B cell (primary cell): ENCODE data around the gene PSMD12. TPM values are rescaled to one million over a fixed set of nuclear protein-coding genes. Genes with fewer than 3 reads are reported as not detected.

ENCODE experiments used
- ATAC-seq: fragments of 200-7000 bp; cut with Tn5 transposase; one replicate; pipeline ENCODE4 v1.10.0; 2021; ENCODE audit warnings: low read depth, mild to moderate bottlenecking, moderate number of reproducible peaks, moderate library complexity
- CTCF ChIA-PET: fragments of 350-600 bp; sonication (Branson Sonifier 250); formaldehyde crosslinking; loops from one replicate; lab custom pipeline; 2021; ENCODE audit warnings: antibody characterized with exemption, inconsistent platforms; lab: Charles Lee
- POLR2A ChIA-PET: fragments of 350-600 bp; sonication (Branson Sonifier 250); formaldehyde crosslinking; loops from one replicate; lab custom pipeline; 2021; ENCODE audit warnings: antibody characterized with exemption; lab: Charles Lee
- DNase-seq: peaks from one replicate; pipeline ENCODE4 v3.0.0; 2013
- H2AFZ ChIP-seq: 2 replicates; pipeline ENCODE4 v1.6.1; 2012; ENCODE audit warnings: mild to moderate bottlenecking, low read depth, low read length; ENCODE audit not compliant: insufficient read depth, poor library complexity, severe bottlenecking
- H3K27ac ChIP-seq, 2 donors: 1 replicate in 1 of 2; 2 replicates in 1 of 2; pipeline ENCODE4 v1.5.1; 2012 to 2013; ENCODE audit warnings: low read length in 2 of 2, mild to moderate bottlenecking in 2 of 2, moderate library complexity in 1 of 2
- H3K27me3 ChIP-seq, 4 experiments: fragments of 200-600 bp in 1 of 4; sonication (generic) in 1 of 4; replicated peaks in 1 of 4; 1 replicate in 2 of 4; 2 replicates in 2 of 4; pipeline versions ENCODE4 v1.6.1 to v1.7.0; 2013 to 2016; ENCODE audit warnings: low read length in 3 of 4, mild to moderate bottlenecking in 2 of 4, mixed read lengths in 1 of 4, moderate library complexity in 1 of 4; ENCODE audit not compliant: insufficient read depth in 4 of 4, control insufficient read depth in 3 of 4; ENCODE audit errors: control extremely low read depth in 1 of 4
- H3K36me3 ChIP-seq, 2 experiments: replicated peaks in 1 of 2; 1 replicate in 1 of 2; 2 replicates in 1 of 2; pipeline versions ENCODE4 v1.6.1 to v1.7.1; 2013; ENCODE audit warnings: low read length in 1 of 2; ENCODE audit not compliant: insufficient read depth in 2 of 2, control insufficient read depth in 1 of 2; ENCODE audit errors: control extremely low read depth in 1 of 2, extremely low read depth in 1 of 2
- H3K4me1 ChIP-seq, 2 donors: fragments of 200-600 bp in 1 of 2; sonication (generic) in 1 of 2; 1 replicate in 1 of 2; 2 replicates in 1 of 2; pipeline versions ENCODE4 v1.5.1 to v1.6.1; 2013 to 2017; ENCODE audit warnings: low read length in 2 of 2; ENCODE audit not compliant: control insufficient read depth in 2 of 2, insufficient read depth in 2 of 2
- H3K4me2 ChIP-seq: replicated peaks from 2 replicates; pipeline ENCODE3; 2012; ENCODE audit warnings: mild to moderate bottlenecking, low read depth, low read length; ENCODE audit not compliant: poor library complexity, severe bottlenecking
- H3K4me3 ChIP-seq, 5 experiments: fragments of 200-600 bp in 1 of 5; sonication (generic) in 1 of 5; 1 replicate in 3 of 5; 2 replicates in 2 of 5; pipeline versions ENCODE4 v1.5.1 to v1.7.0; 2011 to 2016; ENCODE audit warnings: low read length in 4 of 5, mild to moderate bottlenecking in 4 of 5, low read depth in 2 of 5, control low read depth in 1 of 5, moderate library complexity in 1 of 5; ENCODE audit not compliant: insufficient read depth in 1 of 5; ENCODE audit errors: control extremely low read depth in 1 of 5, extremely low read depth in 1 of 5
- H3K79me2 ChIP-seq: fragments of 200-600 bp; sonication (generic); one replicate; pipeline ENCODE4 v1.6.0; 2016; ENCODE audit warnings: low read length; ENCODE audit not compliant: control insufficient read depth, insufficient read depth
- H3K9ac ChIP-seq: fragments of 200-600 bp; sonication (generic); 2 replicates; pipeline ENCODE4 v1.6.1; 2017; ENCODE audit warnings: mild to moderate bottlenecking, low read length, moderate library complexity
- H3K9me3 ChIP-seq, 3 donors: one replicate each; pipeline versions ENCODE4 v1.6.1 to v1.7.1; 2013; ENCODE audit warnings: low read length in 2 of 3; ENCODE audit not compliant: control insufficient read depth in 2 of 3, insufficient read depth in 1 of 3; ENCODE audit errors: control extremely low read depth in 1 of 3
- H4K20me1 ChIP-seq: 2 replicates; pipeline ENCODE4 v1.6.0; 2012; ENCODE audit warnings: mild to moderate bottlenecking, low read length; ENCODE audit not compliant: insufficient read depth, control insufficient read depth, poor library complexity, severe bottlenecking
- H3K27ac Mint-ChIP-seq: one replicate; pipeline ENCODE4 v1.8.0; 2021; ENCODE audit warnings: mixed read lengths
- H3K27me3 Mint-ChIP-seq: one replicate; pipeline ENCODE4 v1.8.0; 2021; ENCODE audit warnings: mixed read lengths
- H3K4me1 Mint-ChIP-seq: one replicate; pipeline ENCODE4 v1.8.0; 2021; ENCODE audit warnings: mixed read lengths
- H3K4me3 Mint-ChIP-seq: one replicate; pipeline ENCODE4 v1.8.0; 2021; ENCODE audit warnings: mixed read lengths
- H3K9me3 Mint-ChIP-seq: one replicate; pipeline ENCODE4 v1.8.0; 2022; ENCODE audit warnings: mixed read lengths; ENCODE audit not compliant: insufficient read depth
- CTCF ChIP-seq: fragments of 200-600 bp; IDR thresholded peaks from one replicate; pipeline ENCODE4 v1.8.0; 2022; ENCODE audit warnings: antibody characterized with exemption, mild to moderate bottlenecking
- EZH2 ChIP-seq: IDR thresholded peaks from 2 replicates; pipeline ENCODE4 v1.6.1; 2012; ENCODE audit warnings: borderline replicate concordance, low read depth, mild to moderate bottlenecking, moderate library complexity, low read length; ENCODE audit not compliant: insufficient read depth, poor library complexity, severe bottlenecking
- WGBS: methylation state at CpG from one replicate; pipeline ENCODE4 v1.1.5; 2013; ENCODE audit warnings: missing lambda C conversion rate; ENCODE audit not compliant: insufficient coverage; 5-methylcytosine and 5-hydroxymethylcytosine counted together
- intact Hi-C: fragments of 100-400 bp; cut with micrococcal nuclease; formaldehyde crosslinking; loops from one replicate; pipeline ENCODE4 v1.10.0; 2022
- polyA plus RNA-seq: library from polyadenylated mRNA; depleted of rRNA; stranded (reverse); fragments of >200 nt; gene quantifications from 2 replicates; pipeline ENCODE4 v1.2.3, GENCODE V29; 2012
- total RNA-seq, 2 donors: library from RNA; stranded (reverse); fragments of 120-200 nt in 1 of 2; gene quantifications; 1 replicate in 1 of 2; 2 replicates in 1 of 2; pipeline versions ENCODE4 v1.2.3 to v1.2.4, GENCODE V29; 2013 to 2022

The PSMD12 gene
- total and polyA plus RNA-seq, 2 donors (not counting 1 experiment from before 2014, with no cell fraction given) = 6.4 to 36.7 TPM

- intact Hi-C loops = no loop called here
- Mint-ChIP-seq H3K4me1 (no peaks in the 10 kb centered on the region), H3K9me3 (no peaks in the 10 kb centered on the region), H3K27me3 (peaks cover 4% of the 10 kb centered on the region), H3K27ac (no peak overlapping the region), H3K4me3 (no peak overlapping the region)
- H3K27me3 ChIP-seq = no peaks in the 10 kb centered on the region
- ATAC-seq (no peak), DNase-seq (no peak)
- TF ChIP-seq CTCF (no peak), EZH2 (no peak)
- H3K4me2 ChIP-seq = no peak overlapping the region
- H4K20me1 ChIP-seq = no peaks in the 10 kb centered on the region
- H3K79me2 ChIP-seq = no peaks in the 10 kb centered on the region
- ChIA-PET POLR2A (no interaction called here), CTCF (no interaction called here)
- no peaks in the 10 kb centered on the region for H3K9me3 ChIP-seq
- no peak overlapping the region for H3K27ac ChIP-seq
- WGBS = 88% methylated on average over 3 of the region's 5 CpGs
- no peak overlapping the region for H3K9ac ChIP-seq
- no peaks in the 10 kb centered on the region for H3K4me1 ChIP-seq
- no peaks in the 10 kb centered on the region for H3K36me3 ChIP-seq
- H3K4me3 ChIP-seq = no peak overlapping the region
- no peak overlapping the region for H2AFZ ChIP-seq
Observed at GRCh38 chr17:67316781-67317180, 49.6 kb downstream of the PSMD12 start.

GRCh38 chr17:67315865-67316264, 50.5 kb downstream of the PSMD12 start:
- H3K27ac Mint-ChIP-seq = no peak overlapping the region
- Histone ChIP-seq H3K4me2 (no peak overlapping the region), H3K79me2 (no peaks in the 10 kb centered on the region), H4K20me1 (no peaks in the 10 kb centered on the region), H3K36me3 (no peaks in the 10 kb centered on the region), H3K4me1 (no peaks in the 10 kb centered on the region), H3K27ac (no peak overlapping the region), H3K9me3 (no peaks in the 10 kb centered on the region), H3K9ac (no peak overlapping the region), H3K27me3 (no peaks in the 10 kb centered on the region), H3K4me3 (no peak overlapping the region), H2AFZ (no peak overlapping the region)
- POLR2A ChIA-PET = interaction anchor here (0.7 kb wide), 1 partner anchor 134 kb away, joined by 4 read pairs; no protein-coding TSS in a partner anchor
- H3K4me1 Mint-ChIP-seq = peaks cover 2% of the 10 kb centered on the region
- peaks cover 7% of the 10 kb centered on the region for H3K27me3 Mint-ChIP-seq
- ATAC-seq (no peak), DNase-seq (no peak)
- intact Hi-C loops = no loop called here
- no peaks in the 10 kb centered on the region for H3K9me3 Mint-ChIP-seq
- CTCF ChIA-PET = no interaction called here
- no peak for TF ChIP-seq EZH2
- TF ChIP-seq CTCF = no peak
- H3K4me3 Mint-ChIP-seq = no peak overlapping the region
